Smooth muscle cell (in vitro differentiated cells): ENCODE results near the gene RASGRF2. TPM values are rescaled to one million over a fixed set of nuclear protein-coding genes. Genes with fewer than 3 reads are reported as not detected.
A peak's percentile ranks its signal among the peaks of the same experiment; 100 is the strongest.

Experiments used
- DNase-seq: peaks from one replicate; lab custom pipeline; 2025; ENCODE audit not compliant: unreplicated experiment; lab: John Stamatoyannopoulos, UW
- H2AFZ ChIP-seq: fragments of 200-600 bp; sonication (generic); 2 replicates; pipeline ENCODE4 v1.6.0; 2016; ENCODE audit warnings: antibody characterized with exemption, low read depth, mild to moderate bottlenecking
- H3F3A ChIP-seq: fragments of 200-600 bp; sonication (generic); 2 replicates; pipeline ENCODE4 v1.6.0; 2017; ENCODE audit warnings: antibody characterized with exemption, low read depth
- H3K27ac ChIP-seq: fragments of 200-600 bp; sonication (generic); 2 replicates; pipeline ENCODE4 v1.5.1; 2016; ENCODE audit warnings: low read depth, mild to moderate bottlenecking
- H3K27me3 ChIP-seq: fragments of 200-600 bp; sonication (generic); 2 replicates; pipeline ENCODE4 v1.6.1; 2016; ENCODE audit warnings: low read depth, mild to moderate bottlenecking
- H3K36me3 ChIP-seq: fragments of 200-600 bp; sonication (generic); 2 replicates; pipeline ENCODE4 v1.5.1; 2016; ENCODE audit warnings: low read depth
- H3K4me1 ChIP-seq: fragments of 200-600 bp; sonication (generic); 2 replicates; pipeline ENCODE4 v1.5.1; 2016; ENCODE audit warnings: low read depth
- H3K4me2 ChIP-seq: fragments of 200-600 bp; sonication (generic); 2 replicates; pipeline ENCODE4 v1.6.0; 2016; ENCODE audit warnings: mild to moderate bottlenecking
- H3K4me3 ChIP-seq: fragments of 200-600 bp; sonication (generic); 2 replicates; pipeline ENCODE4 v1.5.1; 2016; ENCODE audit warnings: mild to moderate bottlenecking
- H3K79me2 ChIP-seq: fragments of 200-600 bp; sonication (generic); 2 replicates; pipeline ENCODE4 v1.6.0; 2016; ENCODE audit warnings: low read depth, mild to moderate bottlenecking
- H3K9ac ChIP-seq: fragments of 200-600 bp; sonication (generic); 2 replicates; pipeline ENCODE4 v1.6.0; 2016; ENCODE audit warnings: low read depth
- H3K9me3 ChIP-seq: fragments of 200-600 bp; sonication (generic); replicated peaks from 2 replicates; pipeline ENCODE4 v1.5.1; 2016; ENCODE audit warnings: low read depth
- H4K20me1 ChIP-seq: fragments of 200-600 bp; sonication (generic); 2 replicates; pipeline ENCODE4 v1.6.0; 2016; ENCODE audit warnings: low read depth
- CTCF ChIP-seq: fragments of 200-600 bp; sonication (generic); IDR thresholded peaks from 2 replicates; pipeline ENCODE4 v1.5.1; 2017; ENCODE audit warnings: borderline replicate concordance, mild to moderate bottlenecking, antibody characterized with exemption; ENCODE audit not compliant: insufficient read depth, poor library complexity, severe bottlenecking
- WGBS: methylation state at CpG from one replicate; pipeline ENCODE4 v1.1.7; 2016; ENCODE audit warnings: low lambda C conversion rate; 5-methylcytosine and 5-hydroxymethylcytosine counted together
- polyA plus RNA-seq: library from polyadenylated mRNA; unstranded; fragments of >200 nt; fragmentation: Nextera tagmentation; extraction: Ambion mirVana; gene quantifications from 2 replicates; pipeline ENCODE4 v1.2.1, GENCODE V29; 2016
- total RNA-seq: library from RNA; depleted of rRNA; stranded (reverse); fragments of >200 nt; gene quantifications from 2 replicates; pipeline ENCODE4 v1.2.3, GENCODE V29; 2014

Gene RASGRF2
- total and polyA plus RNA-seq, 2 experiments from 2014 or later, result 11.1 to 24.7 TPM

GRCh38 chr5:81021486-81021885 lies 61.3 kb downstream of the RASGRF2 start:
- no peaks in the 10 kb centered on the region for H4K20me1 ChIP-seq
- no peaks in the 10 kb centered on the region for H3K9me3 ChIP-seq
- TF ChIP-seq CTCF, result no peak
- H3K27ac ChIP-seq, result peak overlapping the region; percentile 92
- peaks cover 5% of the 10 kb centered on the region for H3K79me2 ChIP-seq
- no peaks in the 10 kb centered on the region for H3K27me3 ChIP-seq
- H3K4me1 ChIP-seq, result peaks cover 8% of the 10 kb centered on the region
- H2AFZ ChIP-seq, result no peak overlapping the region
- no peak overlapping the region for H3K4me3 ChIP-seq
- no peaks in the 10 kb centered on the region for H3K36me3 ChIP-seq
- H3K9ac ChIP-seq, result no peak overlapping the region
- peaks cover 7% of the 10 kb centered on the region for H3F3A ChIP-seq
- H3K4me2 ChIP-seq, result peak overlapping the region; percentile 32
- no peak for DNase-seq
- WGBS, result 74% methylated on average over 4 of the region's 4 CpGs

- Histone ChIP-seq H4K20me1 (no peaks in the 10 kb centered on the region), H3K27ac (peak overlapping the region; percentile 92), H2AFZ (no peak overlapping the region), H3K4me1 (peaks cover 5% of the 10 kb centered on the region), H3K27me3 (no peaks in the 10 kb centered on the region), H3K36me3 (no peaks in the 10 kb centered on the region), H3K9me3 (no peaks in the 10 kb centered on the region), H3K4me2 (no peak overlapping the region), H3K79me2 (peaks cover 5% of the 10 kb centered on the region), H3F3A (peaks cover 7% of the 10 kb centered on the region), H3K4me3 (no peak overlapping the region), H3K9ac (no peak overlapping the region)
- no peak for TF ChIP-seq CTCF
- no peak for DNase-seq
- 86% methylated on average over 10 of the region's 10 CpGs for WGBS
Observed at GRCh38 chr5:81021951-81022687, 62.0 kb downstream of the RASGRF2 start.

GRCh38 chr5:81022688-81023084 lies 62.5 kb downstream of the RASGRF2 start:
- H3K36me3 ChIP-seq, result no peaks in the 10 kb centered on the region
- 80% methylated on average over 5 of the region's 5 CpGs for WGBS
- DNase-seq, result no peak
- peaks cover 5% of the 10 kb centered on the region for H3K79me2 ChIP-seq
- no peak overlapping the region for H3K9ac ChIP-seq
- no peak overlapping the region for H3K4me2 ChIP-seq
- H3K27ac ChIP-seq, result peak overlapping the region; percentile 92
- H3K4me3 ChIP-seq, result no peak overlapping the region
- H3K9me3 ChIP-seq, result no peaks in the 10 kb centered on the region
- peaks cover 5% of the 10 kb centered on the region for H3K4me1 ChIP-seq
- peaks cover 7% of the 10 kb centered on the region for H3F3A ChIP-seq
- H2AFZ ChIP-seq, result no peak overlapping the region
- H4K20me1 ChIP-seq, result no peaks in the 10 kb centered on the region
- no peaks in the 10 kb centered on the region for H3K27me3 ChIP-seq
- no peak for TF ChIP-seq CTCF

- DNase-seq, result no peak
- peaks cover 5% of the 10 kb centered on the region for H3K4me1 ChIP-seq
- no peaks in the 10 kb centered on the region for H4K20me1 ChIP-seq
- no peak overlapping the region for H3K4me2 ChIP-seq
- no peaks in the 10 kb centered on the region for H3K27me3 ChIP-seq
- 82% methylated on average over 2 of the region's 2 CpGs for WGBS
- peaks cover 5% of the 10 kb centered on the region for H3K79me2 ChIP-seq
- H3K36me3 ChIP-seq, result no peaks in the 10 kb centered on the region
- H3F3A ChIP-seq, result peaks cover 3% of the 10 kb centered on the region
- H3K9me3 ChIP-seq, result no peaks in the 10 kb centered on the region
- H2AFZ ChIP-seq, result no peak overlapping the region
- H3K27ac ChIP-seq, result peak overlapping the region; percentile 75
- no peak overlapping the region for H3K9ac ChIP-seq
- TF ChIP-seq CTCF, result no peak
- no peak overlapping the region for H3K4me3 ChIP-seq
Observed at GRCh38 chr5:81023261-81023970, 63.3 kb downstream of the RASGRF2 start.
